Sciatic nerve (tissue), 2 donors: Measurements from ENCODE around the gene SRPK1. TPM values are rescaled to one million over a fixed set of nuclear protein-coding genes. Genes with fewer than 3 reads are reported as not detected.
A peak's percentile ranks its signal among the peaks of the same experiment; 100 is the strongest.

Experiments
- ATAC-seq: fragments of 200-7000 bp; cut with Tn5 transposase; one replicate; pipeline ENCODE4 v1.9.1; 2020; ENCODE audit warnings: mild to moderate bottlenecking, moderate library complexity
- DNase-seq: peaks from one replicate; pipeline ENCODE4 v3.0.0-alpha.2; 2020; ENCODE audit warnings: low spot score
- intact Hi-C: fragments of 100-400 bp; cut with DNase I; formaldehyde crosslinking; loops from one replicate; pipeline ENCODE4 v1.14.2; 2022
- total RNA-seq: library from RNA; stranded (reverse); fragmentation: NEBNext Ultra II Directional; extraction: Animal tissue kit (Norgen Biotek cat#: 25700); gene quantifications from one replicate; pipeline ENCODE4 v1.2.1, GENCODE V29; 2021
- donor health status: DM: no; HTN: no; CAD: no.
- donor health status: DM: no; HTN: no; CAD: no.

Gene SRPK1
- total RNA-seq, 1 donor from 2014 or later = 33.2 TPM

DNA sequence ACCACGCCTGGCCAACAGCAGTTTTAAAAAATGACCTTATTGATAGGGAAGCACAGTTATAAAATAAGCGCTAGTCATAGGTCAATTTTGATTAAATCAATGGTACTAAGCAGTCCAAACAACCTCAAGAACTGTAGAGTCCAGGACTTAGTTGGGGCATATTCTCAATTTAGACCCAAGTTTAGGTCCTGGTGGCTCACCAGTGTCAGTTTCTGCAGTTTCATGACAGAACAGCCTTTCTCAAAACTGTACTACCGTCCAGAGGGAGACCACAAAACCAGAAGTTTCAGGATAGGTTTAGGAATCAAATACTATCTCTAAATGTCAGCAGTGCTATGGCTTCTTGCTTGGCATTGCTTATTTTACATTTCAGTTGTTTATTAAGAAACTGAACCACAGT, 76.6 kb downstream of the SRPK1 start:
- DNase-seq (no peak), ATAC-seq (no peak)
- intact Hi-C loops = no loop called here

DNA sequence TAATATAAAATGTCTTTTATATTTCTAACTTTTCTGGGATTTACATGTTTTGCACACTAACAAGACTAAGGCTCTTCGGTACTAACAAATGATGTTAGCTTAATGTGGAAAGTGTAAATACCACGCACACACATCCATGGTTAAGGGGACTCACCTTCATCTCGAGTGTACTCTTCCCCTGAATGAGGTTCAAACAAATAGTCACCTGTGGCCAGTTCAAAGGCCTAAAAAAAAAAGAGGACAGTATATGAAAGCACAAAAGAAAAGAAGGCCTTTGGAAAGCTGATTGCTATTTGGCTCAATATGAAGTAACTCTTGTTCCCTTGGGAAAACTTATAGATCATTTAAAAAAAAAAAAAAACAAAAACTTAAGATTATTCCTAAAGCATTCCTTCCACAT, 78.5 kb downstream of the SRPK1 start:
- ATAC-seq = no peak
- no peak for DNase-seq
- intact Hi-C loops = no loop called here

DNA sequence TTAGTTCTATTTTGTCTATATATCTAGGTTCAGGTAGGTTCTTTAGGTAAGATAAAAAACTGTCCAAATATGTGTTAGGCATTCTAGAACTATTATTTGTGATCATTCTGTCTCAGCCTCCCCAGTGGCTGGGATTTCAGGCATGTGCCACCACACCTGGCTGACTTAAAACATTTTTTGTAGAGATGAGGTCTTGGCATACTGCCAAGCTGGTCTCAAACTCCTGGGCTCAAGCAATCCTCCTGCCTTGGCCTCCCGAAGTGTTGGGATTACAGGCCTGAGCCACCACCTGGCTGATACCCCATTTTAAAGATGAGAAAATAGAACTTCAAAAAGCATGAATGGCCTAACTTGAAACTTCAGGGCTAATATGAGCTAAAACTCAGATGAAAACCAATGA, 81.9 kb downstream of the SRPK1 start:
- intact Hi-C loops = no loop called here
- no peak for DNase-seq
- no peak for ATAC-seq

DNA sequence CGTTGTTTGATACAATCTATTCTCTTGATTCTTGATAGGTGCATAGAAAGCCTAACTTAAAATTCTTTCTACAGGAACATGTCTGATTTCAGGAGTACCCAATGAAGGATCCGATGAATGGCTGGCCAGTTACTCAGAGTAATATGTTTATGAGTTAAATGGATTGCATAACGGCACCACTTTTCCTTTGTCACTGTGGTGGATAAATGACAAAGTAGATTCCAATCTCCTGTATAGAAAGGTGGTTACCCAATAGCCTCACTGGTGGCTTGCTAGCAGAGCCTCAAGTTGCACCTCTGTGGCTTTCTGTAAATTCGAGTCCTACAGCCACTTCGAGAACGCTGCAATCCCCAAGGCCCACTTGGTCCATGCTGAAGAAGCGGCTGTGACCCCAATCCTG, 87.4 kb downstream of the SRPK1 start:
- ATAC-seq = no peak

DNA sequence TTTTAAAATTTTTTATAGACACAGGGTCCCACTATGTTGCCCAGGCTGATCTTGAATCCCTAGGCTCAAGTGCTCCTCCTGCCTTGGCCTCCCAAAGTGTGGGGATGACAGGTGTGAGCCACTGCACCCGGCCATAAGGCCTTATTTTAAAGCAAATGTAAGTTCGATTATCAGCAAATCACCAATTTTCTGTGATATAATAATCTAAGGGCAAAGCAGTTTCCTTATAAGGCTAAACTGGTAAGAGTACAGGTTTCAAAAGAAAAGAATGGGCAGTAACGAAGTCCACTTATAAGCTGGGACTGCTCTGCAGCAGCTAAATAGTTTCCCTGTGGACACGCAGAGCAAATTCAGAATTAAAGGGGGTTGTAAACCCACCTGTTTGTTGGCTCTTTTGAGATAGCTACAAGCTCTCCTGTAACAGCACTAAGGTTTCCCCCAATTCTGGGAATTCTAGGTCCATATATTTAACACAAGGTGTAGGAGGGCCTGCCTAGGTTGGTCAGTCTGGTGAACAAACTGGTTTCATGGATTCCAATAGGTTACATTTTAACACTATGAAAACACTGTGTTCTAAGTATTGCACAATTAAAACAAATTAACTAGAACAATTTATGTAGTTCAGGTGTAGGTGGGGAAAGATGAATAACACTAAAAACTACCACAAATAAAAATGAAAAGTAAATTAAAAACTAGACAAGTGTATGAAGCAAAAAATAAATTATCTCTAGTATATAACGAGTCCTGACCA, 89.5 kb downstream of the SRPK1 start:
- ATAC-seq (no peak), DNase-seq (no peak)

More for the DNA sequence above, 87.4 kb downstream of the SRPK1 start:
- no peak for DNase-seq
- intact Hi-C loops = no loop called here

DNA sequence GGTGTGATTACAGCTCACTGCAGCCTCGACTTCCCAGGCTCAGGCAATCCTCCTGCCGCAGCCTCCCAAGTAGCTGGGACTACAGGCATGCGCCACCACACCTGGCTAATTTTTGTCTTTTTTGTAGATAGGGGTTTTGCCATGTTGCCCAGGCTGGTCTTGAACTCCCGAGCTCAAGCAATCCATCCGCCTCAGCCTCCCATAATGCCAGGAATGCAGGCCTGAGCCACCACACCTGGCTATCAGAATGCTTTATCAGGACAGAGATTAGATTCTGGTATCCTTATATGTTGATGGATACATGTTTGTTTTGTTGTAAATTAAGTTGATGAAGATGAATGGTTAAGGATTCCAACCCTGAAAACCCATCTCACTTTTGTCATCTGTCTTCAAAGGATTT, 91.6 kb downstream of the SRPK1 start:
- no peak for DNase-seq
- ATAC-seq = no peak
- intact Hi-C loops = no loop called here

More for the DNA sequence above, 89.5 kb downstream of the SRPK1 start:
- intact Hi-C loops = no loop called here

DNA sequence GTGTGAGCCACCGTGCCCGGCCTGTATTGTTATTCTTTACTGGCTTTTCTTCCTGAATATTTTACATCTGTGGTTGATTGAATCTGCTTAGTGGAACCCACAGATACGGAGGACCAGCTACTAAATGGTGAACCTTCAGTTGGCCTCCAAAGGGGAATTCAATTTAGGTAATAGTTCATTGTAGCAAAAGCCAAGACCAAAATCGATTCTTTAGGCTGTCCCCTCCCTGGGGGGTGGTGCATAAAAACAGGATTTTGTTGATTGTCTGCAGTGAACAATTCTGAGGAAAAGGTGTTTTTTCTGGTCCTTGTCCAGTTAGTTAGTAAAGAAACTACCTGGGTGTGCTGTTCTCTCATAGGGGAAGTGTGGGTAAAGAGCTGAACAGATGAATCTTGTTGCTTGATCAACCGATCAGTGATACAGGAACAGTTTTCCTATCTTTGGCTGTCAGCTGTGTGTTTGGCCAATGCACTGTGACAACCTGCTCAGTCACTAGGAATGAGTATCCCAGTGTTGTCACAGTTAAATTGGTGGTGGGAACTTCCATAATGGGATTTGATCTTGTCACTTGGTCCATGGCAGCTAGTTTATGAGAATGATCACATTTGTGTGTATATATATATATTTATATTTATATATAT, 96.2 kb downstream of the SRPK1 start:
- ATAC-seq (no peak), DNase-seq (no peak)
- intact Hi-C loops = no loop called here

DNA sequence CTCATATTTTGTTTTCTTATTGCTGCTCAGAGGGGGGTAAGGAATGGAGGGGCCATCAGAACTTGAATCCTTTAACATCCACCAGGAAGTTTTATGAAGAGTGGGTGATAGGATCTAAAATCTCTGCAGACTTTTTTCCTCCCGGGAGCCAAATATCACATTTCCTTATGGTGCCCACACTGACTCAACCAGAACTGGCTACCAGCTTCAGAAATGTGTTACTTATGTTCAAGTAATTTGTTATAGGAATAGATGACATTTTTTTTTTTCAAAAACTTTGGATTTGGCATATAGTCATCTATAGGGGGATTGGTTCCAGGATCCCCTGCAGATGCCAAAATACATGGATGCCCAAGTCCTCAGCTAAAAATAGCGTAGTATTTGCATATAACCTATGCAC, 97.3 kb downstream of the SRPK1 start:
- no peak for DNase-seq
- intact Hi-C loops = no loop called here
- no peak for ATAC-seq

DNA sequence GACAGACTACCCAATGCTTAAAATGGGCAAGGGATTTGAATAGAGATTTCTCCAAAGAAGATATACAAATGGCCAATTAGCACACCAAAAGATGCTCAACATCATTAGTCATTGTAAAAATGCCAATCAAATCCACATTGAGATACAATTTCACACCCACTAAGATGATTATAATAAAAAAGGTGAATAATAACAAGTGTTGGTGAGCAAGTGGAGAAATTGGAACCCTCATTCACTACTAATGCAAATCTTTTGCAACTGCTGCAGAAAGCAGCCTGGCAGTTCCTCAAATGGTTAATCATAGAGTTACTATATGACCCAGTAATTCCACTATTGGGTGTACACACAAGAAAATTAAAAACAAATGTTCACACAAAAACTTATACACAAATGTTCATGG, 103.4 kb downstream of the SRPK1 start:
- no peak for ATAC-seq
- intact Hi-C loops = no loop called here
- DNase-seq = no peak

DNA sequence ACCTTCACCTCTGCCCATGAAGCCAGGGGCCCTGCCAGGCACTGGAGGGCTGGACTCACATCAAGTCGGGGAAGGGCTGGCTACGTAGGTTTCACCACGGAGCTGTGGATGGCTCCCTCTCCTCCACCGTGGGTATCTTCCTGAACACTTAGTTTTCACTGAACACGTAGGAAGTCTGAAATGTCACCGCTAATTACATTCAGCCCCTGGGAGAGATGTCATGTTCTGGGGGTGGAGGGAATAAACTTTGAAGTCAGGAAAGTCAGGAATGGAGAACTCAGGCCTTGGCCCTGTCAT, 109.3 kb downstream of the SRPK1 start:
- intact Hi-C loops = no loop called here
- DNase-seq (no peak), ATAC-seq (no peak)

DNA sequence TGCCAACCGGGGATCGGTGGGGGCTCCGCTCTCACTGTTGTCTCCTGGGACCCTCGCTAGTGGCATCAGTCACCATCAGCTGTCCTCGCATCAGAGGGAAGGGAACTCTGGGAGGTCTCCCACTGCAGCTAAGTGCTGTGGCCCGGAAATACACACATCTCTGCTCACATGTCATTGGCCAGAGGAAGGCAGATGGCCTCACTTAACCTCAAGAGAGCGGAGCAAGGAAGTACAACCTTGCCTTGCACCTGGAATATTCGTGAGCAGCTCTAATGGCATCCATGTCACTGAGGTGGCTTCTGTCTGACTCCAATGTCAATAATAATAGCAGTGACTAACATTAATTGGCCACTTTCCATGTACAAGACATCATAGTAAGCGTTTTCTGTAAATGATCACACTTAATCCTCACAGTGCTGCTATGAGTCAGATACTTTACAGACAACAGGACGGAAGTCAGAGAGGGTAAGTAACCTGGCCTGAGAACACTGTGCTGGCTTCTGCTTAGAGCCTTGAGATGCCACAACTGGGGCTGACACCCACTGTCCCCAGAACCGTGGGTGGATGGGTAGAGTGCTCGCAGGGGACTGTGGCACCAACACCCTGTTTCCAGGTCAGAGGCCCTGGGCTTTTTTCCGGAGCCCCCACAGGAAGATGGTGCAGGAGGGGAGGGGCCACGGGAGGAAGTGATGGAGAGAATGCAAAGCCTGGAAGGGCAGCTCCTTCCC, 109.8 kb downstream of the SRPK1 start:
- no peak for DNase-seq
- intact Hi-C loops = no loop called here
- no peak for ATAC-seq

DNA sequence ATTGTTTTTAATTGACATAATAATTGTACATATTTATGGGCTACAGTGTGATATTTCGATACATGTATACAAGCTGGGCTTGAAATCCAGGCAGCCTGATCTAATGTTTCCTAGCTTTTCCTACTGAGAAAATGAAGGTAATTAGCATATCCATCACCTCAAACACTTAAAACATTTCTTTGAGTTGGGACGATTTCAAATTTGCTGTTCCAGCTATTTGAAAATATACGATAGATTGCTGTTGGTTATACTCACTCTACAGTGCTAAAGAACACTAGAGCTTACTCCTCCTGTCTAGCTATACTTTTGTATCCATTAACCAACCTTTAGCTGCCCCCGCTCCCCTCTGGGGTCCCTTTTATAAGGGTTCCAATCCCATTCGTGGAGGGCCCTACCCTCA, 111.1 kb downstream of the SRPK1 start:
- DNase-seq (no peak), ATAC-seq (no peak)
- intact Hi-C loops = no loop called here

DNA sequence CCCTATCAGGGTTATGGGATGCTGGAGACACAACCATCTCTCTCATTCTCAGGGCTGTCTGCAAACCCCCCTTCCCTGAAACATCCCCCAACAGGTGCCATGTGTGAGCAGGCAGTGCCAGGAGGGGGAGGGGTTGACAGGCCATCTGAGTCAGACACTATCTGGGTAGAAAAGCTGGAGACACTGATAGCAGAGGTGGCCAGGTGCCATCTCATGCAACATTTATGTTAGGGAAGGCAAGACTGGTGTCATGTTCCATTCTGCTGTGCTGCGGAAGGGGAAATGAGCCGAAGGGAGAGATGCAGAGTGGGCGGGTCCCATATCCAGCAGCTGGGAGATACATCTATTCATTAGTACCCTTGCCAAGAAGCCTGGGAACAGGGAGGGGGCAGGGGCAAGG, 112.2 kb downstream of the SRPK1 start:
- intact Hi-C loops = no loop called here
- ATAC-seq (no peak), DNase-seq (no peak)

DNA sequence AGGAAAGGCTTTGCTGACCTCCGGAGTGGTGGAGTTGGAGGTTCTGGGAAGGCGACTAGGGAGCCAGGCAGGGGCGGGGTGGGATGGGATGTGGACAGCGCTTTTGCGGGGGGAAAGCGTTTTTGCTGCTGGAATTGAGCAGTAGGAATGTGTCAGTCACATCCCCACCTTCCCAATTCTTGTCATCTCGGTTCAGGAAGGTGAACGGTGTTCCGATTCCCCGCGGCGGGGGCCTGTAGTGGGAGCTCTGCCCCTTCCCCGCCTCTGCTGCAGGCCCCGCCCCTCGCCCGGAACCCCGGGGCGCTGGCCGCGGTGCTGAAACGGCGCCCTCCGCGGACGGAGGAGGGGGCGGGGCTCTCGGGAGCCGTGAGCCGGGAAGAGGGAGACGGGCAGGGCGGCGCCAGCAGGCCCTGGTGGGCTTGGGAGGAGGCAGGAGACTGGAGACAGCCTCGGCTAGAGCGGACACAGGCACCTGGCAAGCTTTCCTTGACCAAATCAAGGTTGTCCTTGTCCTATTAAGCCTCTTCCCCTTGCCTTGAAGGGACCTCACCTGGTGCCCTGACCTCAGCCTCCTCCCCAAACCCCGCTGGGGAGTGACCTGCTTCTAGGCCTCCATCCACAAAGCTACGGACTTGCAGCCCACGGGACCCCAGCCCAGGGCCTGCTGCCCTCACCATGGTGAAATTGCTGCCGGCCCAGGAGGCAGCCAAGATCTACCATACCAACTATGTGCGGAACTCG, 115.7 kb downstream of the SRPK1 start, which contains the start of gene LHFPL5:
LHFPL5 (plus strand) TSS at position 357 of the 741 bp plus-strand sequence; CDS start at position 676, 319 bp downstream.
- intact Hi-C loops = no loop called here
- DNase-seq (no peak), ATAC-seq (peak; percentile 52)

DNA sequence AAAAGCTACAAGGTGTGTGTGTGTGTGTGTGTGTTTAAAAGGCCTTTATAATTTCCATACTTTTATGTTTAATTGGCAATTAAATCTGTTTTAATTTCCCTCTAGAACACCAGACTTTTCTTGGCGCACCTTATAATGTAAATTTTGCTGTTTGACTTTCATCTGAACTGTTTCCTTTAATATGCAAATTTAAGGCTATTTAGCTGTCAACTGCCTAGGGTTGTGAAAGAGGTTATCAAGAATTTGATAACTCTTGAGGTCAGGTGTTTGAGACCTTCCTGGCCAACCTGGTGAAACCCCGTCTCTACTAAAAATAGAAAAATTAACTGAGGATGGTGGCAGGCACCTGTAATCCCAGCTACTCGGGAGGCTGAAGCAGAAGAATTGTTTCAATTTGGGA, 119.8 kb downstream of the SRPK1 start:
- no peak for ATAC-seq
- DNase-seq = no peak
- intact Hi-C loops = no loop called here

DNA sequence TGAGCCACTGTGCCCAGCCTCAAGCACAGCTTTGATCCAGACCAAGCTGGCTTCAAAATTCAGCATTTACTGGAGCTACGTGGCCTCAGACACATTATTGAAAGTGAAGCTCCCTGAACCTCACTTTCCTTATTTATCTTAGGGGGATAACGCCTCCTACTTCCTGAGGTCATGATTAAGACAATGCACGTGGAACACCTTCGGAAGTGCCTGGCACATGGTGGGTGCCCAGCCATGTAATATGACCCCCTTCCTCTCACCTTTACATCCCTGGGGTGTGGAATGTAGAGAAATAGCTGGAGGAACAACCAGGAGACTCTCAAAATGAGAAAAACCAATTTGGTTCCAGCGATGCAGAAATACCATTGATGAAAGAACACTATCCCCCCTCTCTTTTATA, 122.2 kb downstream of the SRPK1 start:
- intact Hi-C loops = no loop called here

DNA sequence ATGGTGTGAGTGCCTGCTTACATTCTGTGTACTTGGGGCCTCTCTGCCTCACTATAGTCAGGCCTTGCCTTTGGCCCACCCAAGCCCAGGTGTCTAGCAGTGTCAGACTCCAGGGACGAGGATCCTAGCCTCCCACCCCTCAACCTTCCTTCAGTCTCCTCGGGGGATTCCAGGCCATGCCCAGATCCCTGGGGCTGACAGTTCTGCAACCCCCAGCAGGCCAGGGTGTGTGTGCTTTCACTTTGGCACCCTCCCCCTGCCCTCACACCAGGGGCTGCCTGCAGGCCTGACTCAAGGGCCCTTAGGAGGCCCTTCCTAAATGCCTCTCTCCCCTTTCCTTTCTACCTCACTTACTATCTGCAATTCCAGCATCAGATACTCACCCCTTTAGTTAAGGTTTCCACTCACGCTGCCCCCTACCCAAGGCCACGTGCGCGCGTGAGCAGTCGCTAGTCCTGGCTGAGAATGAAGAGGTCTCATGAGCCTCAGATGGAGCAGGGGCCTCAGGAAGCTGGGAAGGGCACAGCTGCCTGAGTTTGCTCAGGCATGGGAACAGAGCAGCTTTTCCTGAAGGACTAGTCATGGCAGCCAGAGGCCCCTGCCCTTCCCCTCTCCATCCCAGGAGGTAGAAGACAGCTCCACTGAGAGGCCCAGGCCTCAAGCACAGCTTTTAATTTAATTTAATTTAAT, 122.9 kb downstream of the SRPK1 start:
- intact Hi-C loops = no loop called here
- ATAC-seq (no peak), DNase-seq (no peak)

More for the DNA sequence above, 122.2 kb downstream of the SRPK1 start:
- ATAC-seq = no peak
- DNase-seq = no peak

DNA sequence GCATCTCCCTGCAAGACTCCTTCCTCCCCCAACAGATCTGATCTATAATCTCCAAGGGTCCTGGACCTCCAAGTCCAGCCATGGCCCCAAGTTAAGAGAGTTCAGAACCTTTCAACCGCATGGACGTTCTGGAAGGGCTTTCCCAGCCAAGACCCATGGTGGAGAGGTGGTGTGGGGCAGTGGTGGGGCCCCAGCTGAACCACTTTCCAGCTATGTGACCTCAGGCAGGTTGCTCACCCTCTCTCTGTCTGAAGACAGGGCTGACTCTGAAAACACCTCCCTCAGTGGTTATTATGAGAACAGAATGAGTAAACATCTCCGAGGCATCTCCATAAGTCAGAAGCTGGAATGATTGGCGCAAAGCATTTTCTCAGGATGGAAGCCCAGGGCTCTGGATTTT, 124.7 kb downstream of the SRPK1 start:
- intact Hi-C loops = no loop called here
- DNase-seq (no peak), ATAC-seq (no peak)

DNA sequence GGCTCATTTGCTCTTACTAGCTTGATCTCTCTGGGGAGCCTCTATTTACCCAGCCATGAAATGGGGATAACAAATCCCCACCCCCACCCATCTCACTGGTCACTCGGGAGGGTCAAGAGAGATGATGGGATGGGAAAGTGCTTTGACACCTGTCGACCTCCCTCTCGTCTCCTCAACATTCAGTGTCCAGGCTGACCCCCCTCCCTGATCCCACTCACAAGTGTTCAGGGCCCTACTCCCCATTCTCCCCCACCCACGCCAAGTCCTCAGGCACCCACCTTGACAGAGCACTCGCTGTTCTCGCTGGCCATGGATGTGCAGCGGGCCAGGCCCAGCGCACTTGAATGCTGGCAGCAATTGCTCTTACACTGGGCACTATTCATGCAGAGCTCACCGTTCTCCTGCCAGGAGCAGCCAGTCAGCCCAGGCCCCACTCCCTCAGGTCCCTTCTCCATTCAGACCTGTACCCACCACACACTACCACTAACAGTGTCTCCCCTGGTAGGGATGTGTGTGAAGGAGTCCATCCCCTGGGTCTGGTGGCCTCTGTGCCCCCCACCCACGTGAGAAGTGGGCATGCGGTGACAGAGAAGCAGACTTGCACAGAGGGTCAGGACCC, 125.3 kb downstream of the SRPK1 start:
- ATAC-seq (peak; percentile 38), DNase-seq (no peak)
- intact Hi-C loops = no loop called here
